RWPE2 (cell line): Measurements from ENCODE around the gene COL6A5.

Experiments
- ATAC-seq: fragments of 200-7000 bp; cut with Tn5 transposase; 3 replicates; pipeline ENCODE4 v1.9.1; 2021; ENCODE audit warnings: low read depth
- DNase-seq: peaks from one replicate; pipeline ENCODE4 v3.0.0-alpha.2; 2020; ENCODE audit warnings: low spot score
- H3K27ac ChIP-seq: fragments of 450-650 bp; 2 replicates; pipeline ENCODE4 v1.5.1; 2017; ENCODE audit warnings: mild to moderate bottlenecking; ENCODE audit not compliant: poor library complexity, severe bottlenecking
- H3K27me3 ChIP-seq: fragments of 250-450 bp; sonication (Bioruptor Pico); 2 replicates; pipeline ENCODE4 v1.5.1; 2021; ENCODE audit warnings: mild to moderate bottlenecking, moderate library complexity; ENCODE audit not compliant: insufficient read depth, poor library complexity, severe bottlenecking
- H3K36me3 ChIP-seq: fragments of 250-450 bp; sonication (Bioruptor Pico); 2 replicates; pipeline ENCODE4 v1.5.1; 2020; ENCODE audit warnings: low read depth, mild to moderate bottlenecking, moderate library complexity
- H3K4me1 ChIP-seq: fragments of 250-450 bp; sonication (Bioruptor Pico); 2 replicates; pipeline ENCODE4 v1.5.1; 2021; ENCODE audit warnings: mild to moderate bottlenecking, moderate library complexity; ENCODE audit not compliant: insufficient read depth, poor library complexity, severe bottlenecking
- H3K4me3 ChIP-seq: fragments of 250-450 bp; sonication (Bioruptor Pico); 2 replicates; pipeline ENCODE4 v1.5.1; 2021; ENCODE audit warnings: mild to moderate bottlenecking, moderate library complexity; ENCODE audit not compliant: severe bottlenecking
- H3K9me3 ChIP-seq: fragments of 250-450 bp; sonication (Bioruptor Pico); 2 replicates; pipeline ENCODE4 v1.5.1; 2021; ENCODE audit warnings: mild to moderate bottlenecking, moderate library complexity; ENCODE audit not compliant: severe bottlenecking
- CTCF ChIP-seq: fragments of 450-650 bp; IDR thresholded peaks from one replicate; pipeline ENCODE4 v1.5.1; 2017; ENCODE audit warnings: mild to moderate bottlenecking, moderate library complexity; ENCODE audit not compliant: poor library complexity, severe bottlenecking

The COL6A5 gene

GRCh38 chr3:130374908-130375307 lies 29.4 kb downstream of the COL6A5 start:
- no peak for ATAC-seq
- no peak for TF ChIP-seq CTCF
- no peak overlapping the region for H3K27ac ChIP-seq
- no peaks in the 10 kb centered on the region for H3K4me1 ChIP-seq
- no peak overlapping the region for H3K4me3 ChIP-seq
- H3K36me3 ChIP-seq: no peaks in the 10 kb centered on the region
- no peaks in the 10 kb centered on the region for H3K9me3 ChIP-seq
- H3K27me3 ChIP-seq: no peaks in the 10 kb centered on the region
- DNase-seq: no peak

GRCh38 chr3:130377960-130378676 lies 32.6 kb downstream of the COL6A5 start:
- Histone ChIP-seq H3K27me3 (no peaks in the 10 kb centered on the region), H3K27ac (no peak overlapping the region), H3K9me3 (no peaks in the 10 kb centered on the region), H3K36me3 (no peaks in the 10 kb centered on the region), H3K4me3 (no peak overlapping the region), H3K4me1 (no peaks in the 10 kb centered on the region)
- no peak for DNase-seq
- ATAC-seq: no peak
- TF ChIP-seq CTCF: no peak

- no peak for TF ChIP-seq CTCF
- ATAC-seq (no peak), DNase-seq (no peak)
- Histone ChIP-seq H3K9me3 (no peaks in the 10 kb centered on the region), H3K4me3 (no peak overlapping the region), H3K4me1 (no peaks in the 10 kb centered on the region), H3K27ac (no peak overlapping the region), H3K36me3 (no peaks in the 10 kb centered on the region), H3K27me3 (no peaks in the 10 kb centered on the region)
These were observed 33.3 kb downstream of the COL6A5 start for GRCh38 chr3:130378677-130379191.

GRCh38 chr3:130379274-130379673 lies 33.8 kb downstream of the COL6A5 start:
- Histone ChIP-seq H3K27ac (no peak overlapping the region), H3K4me3 (no peak overlapping the region), H3K4me1 (no peaks in the 10 kb centered on the region), H3K27me3 (no peaks in the 10 kb centered on the region), H3K9me3 (no peaks in the 10 kb centered on the region), H3K36me3 (no peaks in the 10 kb centered on the region)
- DNase-seq: no peak
- TF ChIP-seq CTCF: no peak
- no peak for ATAC-seq

- Histone ChIP-seq H3K27ac (no peak overlapping the region), H3K9me3 (no peaks in the 10 kb centered on the region), H3K27me3 (no peaks in the 10 kb centered on the region), H3K36me3 (no peaks in the 10 kb centered on the region), H3K4me1 (no peaks in the 10 kb centered on the region), H3K4me3 (no peak overlapping the region)
- DNase-seq: no peak
- TF ChIP-seq CTCF: no peak
- no peak for ATAC-seq
These were observed 34.9 kb downstream of the COL6A5 start for GRCh38 chr3:130380398-130380797.
